ENCODE data around the gene KLHL18. TPM values are rescaled to one million over a fixed set of nuclear protein-coding genes. Genes with fewer than 3 reads are reported as not detected.

KLHL18 gene
- polyA plus RNA-seq, 1 donor (not counting 4 experiments of a cell fraction or from before 2014, with no cell fraction given), result 33.4 TPM

DNA sequence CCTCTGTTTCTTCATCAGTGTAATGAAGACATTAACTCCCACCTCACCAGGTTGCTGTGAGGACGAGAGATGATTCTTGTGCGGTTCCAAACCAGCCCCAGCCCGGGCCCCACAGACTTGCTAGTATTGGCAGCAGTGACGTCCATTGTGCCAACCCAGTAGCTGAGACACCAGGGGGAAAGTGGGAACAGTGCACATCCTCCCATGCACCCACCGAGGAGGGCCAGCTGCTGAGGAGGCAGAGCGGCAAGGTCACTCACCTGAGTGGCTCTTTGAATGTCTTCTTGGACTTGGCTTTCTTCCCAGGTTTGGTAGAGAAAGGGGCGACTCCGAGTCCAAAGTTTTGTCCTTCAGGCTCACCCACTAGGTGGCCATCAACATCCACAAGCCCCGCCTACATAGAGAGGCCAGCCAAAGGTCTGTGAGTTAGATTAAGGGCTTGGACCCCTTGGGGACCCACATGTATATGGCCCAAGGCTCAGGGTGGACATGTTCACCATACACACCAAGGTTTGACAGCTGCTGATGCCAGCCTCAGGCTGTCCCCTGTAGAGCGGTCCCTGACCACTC is 38.1 kb upstream of the KLHL18 start:
- H3K9ac ChIP-seq (ENCODE audit: control insufficient read depth, extremely low read depth, insufficient read depth, low read length), result no peak overlapping the region
- dilution Hi-C loops (cut with MboI; ENCODE audit: extremely low pct_ligation_motif_present, low sequenced_read_pairs), result no loop called here
- TF ChIP-seq EZH2 (IDR thresholded peaks at IDR 0.05; ENCODE audit: low read length), result no peak
- TF ChIP-seq, protein P1, sequence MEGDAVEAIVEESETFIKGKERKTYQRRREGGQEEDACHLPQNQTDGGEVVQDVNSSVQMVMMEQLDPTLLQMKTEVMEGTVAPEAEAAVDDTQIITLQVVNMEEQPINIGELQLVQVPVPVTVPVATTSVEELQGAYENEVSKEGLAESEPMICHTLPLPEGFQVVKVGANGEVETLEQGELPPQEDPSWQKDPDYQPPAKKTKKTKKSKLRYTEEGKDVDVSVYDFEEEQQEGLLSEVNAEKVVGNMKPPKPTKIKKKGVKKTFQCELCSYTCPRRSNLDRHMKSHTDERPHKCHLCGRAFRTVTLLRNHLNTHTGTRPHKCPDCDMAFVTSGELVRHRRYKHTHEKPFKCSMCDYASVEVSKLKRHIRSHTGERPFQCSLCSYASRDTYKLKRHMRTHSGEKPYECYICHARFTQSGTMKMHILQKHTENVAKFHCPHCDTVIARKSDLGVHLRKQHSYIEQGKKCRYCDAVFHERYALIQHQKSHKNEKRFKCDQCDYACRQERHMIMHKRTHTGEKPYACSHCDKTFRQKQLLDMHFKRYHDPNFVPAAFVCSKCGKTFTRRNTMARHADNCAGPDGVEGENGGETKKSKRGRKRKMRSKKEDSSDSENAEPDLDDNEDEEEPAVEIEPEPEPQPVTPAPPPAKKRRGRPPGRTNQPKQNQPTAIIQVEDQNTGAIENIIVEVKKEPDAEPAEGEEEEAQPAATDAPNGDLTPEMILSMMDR (optimal IDR thresholded peaks at IDR 0.05 in 1 of 3, IDR thresholded peaks at IDR 0.05 in 1 of 3, conservative IDR thresholded peaks at IDR 0.05 in 1 of 3; ENCODE audit: extremely low read depth in 1 of 3, insufficient read depth in 2 of 3, low read length in 3 of 3), result no peak
- no peaks in the 10 kb centered on the region for H3K36me3 ChIP-seq (ENCODE audit: control insufficient read depth in 2 of 2, extremely low read depth in 1 of 2, insufficient read depth in 2 of 2, low read length in 2 of 2)
- no peak overlapping the region for H2AFZ ChIP-seq (ENCODE audit: control insufficient read depth, low read length)
- no peaks in the 10 kb centered on the region for H3K9me3 ChIP-seq (ENCODE audit: control insufficient read depth, low read depth, low read length)
- no peak overlapping the region for H3K4me3 ChIP-seq (ENCODE audit: control insufficient read depth in 2 of 3, extremely low read depth in 1 of 3, insufficient read depth in 2 of 3, low read depth in 1 of 3, low read length in 3 of 3)
- no peak overlapping the region for H3K4me2 ChIP-seq (ENCODE audit: control insufficient read depth, extremely low read depth, insufficient read depth, low read depth, low read length)
- H3K27ac ChIP-seq (ENCODE audit: control insufficient read depth, insufficient read depth, low read length), result no peak overlapping the region
- FAIRE-seq, result no peak
- H4K20me1 ChIP-seq (ENCODE audit: control insufficient read depth, extremely low read depth, insufficient read depth, low read length), result no peaks in the 10 kb centered on the region
- no peaks in the 10 kb centered on the region for H3K4me1 ChIP-seq (ENCODE audit: control insufficient read depth, extremely low read depth, insufficient read depth, low read length)
- H3K27me3 ChIP-seq (ENCODE audit: control insufficient read depth, extremely low read depth, insufficient read depth, low read length), result no peaks in the 10 kb centered on the region
- peaks cover 2% of the 10 kb centered on the region for H3K9me1 ChIP-seq (ENCODE audit: control insufficient read depth, extremely low read depth, insufficient read depth, low read length)
- no peaks in the 10 kb centered on the region for H3K79me2 ChIP-seq (ENCODE audit: control insufficient read depth, insufficient read depth, low read length)
- DNase-seq (ENCODE audit: low read depth, low spot score), result no peak

DNA sequence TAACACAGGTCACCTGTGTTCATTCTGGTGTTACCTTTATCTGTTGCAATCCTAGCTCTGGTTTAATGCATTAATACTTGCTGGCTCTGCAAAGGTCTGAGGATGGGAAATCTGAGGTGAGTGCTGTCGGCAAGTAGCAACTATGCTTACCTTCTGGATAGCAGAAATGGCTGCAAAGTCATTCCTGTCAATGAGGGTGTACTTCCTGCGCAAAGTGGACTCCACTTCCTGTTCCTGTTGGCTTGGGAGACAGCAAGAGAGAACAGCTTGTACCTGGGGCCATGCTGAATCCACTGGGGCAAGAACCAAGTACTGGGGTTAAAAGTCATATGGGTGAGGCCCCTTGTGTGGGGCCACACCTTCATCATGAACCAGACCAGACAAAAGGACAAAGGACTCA is 37.5 kb upstream of the KLHL18 start:
- FAIRE-seq, result no peak
- Histone ChIP-seq H3K9ac (ENCODE audit: control insufficient read depth, extremely low read depth, insufficient read depth, low read length) (no peak overlapping the region), H3K27me3 (ENCODE audit: control insufficient read depth, extremely low read depth, insufficient read depth, low read length) (no peaks in the 10 kb centered on the region), H2AFZ (ENCODE audit: control insufficient read depth, low read length) (no peak overlapping the region), H3K4me2 (ENCODE audit: control insufficient read depth, extremely low read depth, insufficient read depth, low read depth, low read length) (no peak overlapping the region), H3K4me3 (ENCODE audit: control insufficient read depth in 2 of 3, extremely low read depth in 1 of 3, insufficient read depth in 2 of 3, low read depth in 1 of 3, low read length in 3 of 3) (no peak overlapping the region), H3K4me1 (ENCODE audit: control insufficient read depth, extremely low read depth, insufficient read depth, low read length) (no peaks in the 10 kb centered on the region), H3K9me1 (ENCODE audit: control insufficient read depth, extremely low read depth, insufficient read depth, low read length) (peaks cover 2% of the 10 kb centered on the region), H3K79me2 (ENCODE audit: control insufficient read depth, insufficient read depth, low read length) (no peaks in the 10 kb centered on the region), H3K9me3 (ENCODE audit: control insufficient read depth, low read depth, low read length) (no peaks in the 10 kb centered on the region), H3K36me3 (ENCODE audit: control insufficient read depth in 2 of 2, extremely low read depth in 1 of 2, insufficient read depth in 2 of 2, low read length in 2 of 2) (no peaks in the 10 kb centered on the region), H3K27ac (ENCODE audit: control insufficient read depth, insufficient read depth, low read length) (no peak overlapping the region), H4K20me1 (ENCODE audit: control insufficient read depth, extremely low read depth, insufficient read depth, low read length) (no peaks in the 10 kb centered on the region)
- no peak for DNase-seq (ENCODE audit: low read depth, low spot score)
- no peak for TF ChIP-seq EZH2 (IDR thresholded peaks at IDR 0.05; ENCODE audit: low read length)
- TF ChIP-seq, protein P1 (optimal IDR thresholded peaks at IDR 0.05 in 1 of 3, IDR thresholded peaks at IDR 0.05 in 1 of 3, conservative IDR thresholded peaks at IDR 0.05 in 1 of 3; ENCODE audit: extremely low read depth in 1 of 3, insufficient read depth in 2 of 3, low read length in 3 of 3), result no peak
- dilution Hi-C loops (cut with MboI; ENCODE audit: extremely low pct_ligation_motif_present, low sequenced_read_pairs), result no loop called here
